ENCODE measurements around the gene RCBTB1.

The RCBTB1 gene

DNA sequence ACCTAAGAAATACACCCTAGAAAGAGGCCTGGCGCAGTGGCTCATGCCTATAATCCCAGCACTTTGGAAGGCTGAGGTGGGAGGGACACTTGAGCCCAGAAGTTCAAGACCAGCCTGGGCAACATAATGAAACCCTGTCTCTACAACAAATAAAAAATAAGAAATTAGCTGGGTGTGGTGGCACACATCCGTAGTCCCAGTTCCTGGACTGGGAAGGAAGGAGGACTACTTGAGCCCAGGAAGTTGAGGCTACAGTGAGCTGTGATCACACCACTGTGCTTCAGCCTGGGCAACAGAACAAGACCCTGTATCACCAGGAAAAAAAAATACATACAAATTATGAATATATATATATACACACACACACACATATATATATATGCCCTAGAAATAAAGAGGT is 47.0 kb downstream of the RCBTB1 start:
- TF ChIP-seq CREB1 (IDR thresholded peaks at IDR 0.05; ENCODE audit: low read depth) (no peak), NFIC (IDR thresholded peaks at IDR 0.05) (no peak), RAD21 (IDR thresholded peaks at IDR 0.05; ENCODE audit: low read depth) (no peak), YY1 (IDR thresholded peaks at IDR 0.05; ENCODE audit: low read depth) (no peak), TEAD4 (IDR thresholded peaks at IDR 0.05) (no peak), ZBTB7A (IDR thresholded peaks at IDR 0.05; ENCODE audit: low read depth) (no peak), TCF12 (IDR thresholded peaks at IDR 0.05; ENCODE audit: low read depth) (no peak)
- TF ChIP-seq, protein P1, sequence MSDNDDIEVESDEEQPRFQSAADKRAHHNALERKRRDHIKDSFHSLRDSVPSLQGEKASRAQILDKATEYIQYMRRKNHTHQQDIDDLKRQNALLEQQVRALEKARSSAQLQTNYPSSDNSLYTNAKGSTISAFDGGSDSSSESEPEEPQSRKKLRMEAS (IDR thresholded peaks at IDR 0.05) = no peak

- no peak for TF ChIP-seq CEBPB (IDR thresholded peaks at IDR 0.05)
Observed at GRCh38 chr13:49536144-49536873, 49.0 kb downstream of the RCBTB1 start.

GRCh38 chr13:49533591-49534269 is 51.6 kb downstream of the RCBTB1 start:
- no peak for TF ChIP-seq EP300 (IDR thresholded peaks at IDR 0.05; ENCODE audit: borderline replicate concordance)
- TF ChIP-seq TEAD4 (IDR thresholded peaks at IDR 0.05) = no peak
- TF ChIP-seq FOXM1 (IDR thresholded peaks at IDR 0.05; ENCODE audit: borderline replicate concordance, low read depth) = no peak
- no peak for TF ChIP-seq TCF12 (IDR thresholded peaks at IDR 0.05; ENCODE audit: low read depth)
- no peak for TF ChIP-seq CREB1 (IDR thresholded peaks at IDR 0.05; ENCODE audit: low read depth)
- TF ChIP-seq, protein P1 (IDR thresholded peaks at IDR 0.05) = no peak
- TF ChIP-seq CEBPB (IDR thresholded peaks at IDR 0.05) = no peak
- no peak for TF ChIP-seq NFIC (IDR thresholded peaks at IDR 0.05)
- TF ChIP-seq EGR1 (IDR thresholded peaks at IDR 0.05) = no peak
- TF ChIP-seq RAD21 (IDR thresholded peaks at IDR 0.05; ENCODE audit: low read depth) = no peak
- no peak for TF ChIP-seq TAF1 (IDR thresholded peaks at IDR 0.05; ENCODE audit: low read depth)

- TF ChIP-seq, protein P2, sequence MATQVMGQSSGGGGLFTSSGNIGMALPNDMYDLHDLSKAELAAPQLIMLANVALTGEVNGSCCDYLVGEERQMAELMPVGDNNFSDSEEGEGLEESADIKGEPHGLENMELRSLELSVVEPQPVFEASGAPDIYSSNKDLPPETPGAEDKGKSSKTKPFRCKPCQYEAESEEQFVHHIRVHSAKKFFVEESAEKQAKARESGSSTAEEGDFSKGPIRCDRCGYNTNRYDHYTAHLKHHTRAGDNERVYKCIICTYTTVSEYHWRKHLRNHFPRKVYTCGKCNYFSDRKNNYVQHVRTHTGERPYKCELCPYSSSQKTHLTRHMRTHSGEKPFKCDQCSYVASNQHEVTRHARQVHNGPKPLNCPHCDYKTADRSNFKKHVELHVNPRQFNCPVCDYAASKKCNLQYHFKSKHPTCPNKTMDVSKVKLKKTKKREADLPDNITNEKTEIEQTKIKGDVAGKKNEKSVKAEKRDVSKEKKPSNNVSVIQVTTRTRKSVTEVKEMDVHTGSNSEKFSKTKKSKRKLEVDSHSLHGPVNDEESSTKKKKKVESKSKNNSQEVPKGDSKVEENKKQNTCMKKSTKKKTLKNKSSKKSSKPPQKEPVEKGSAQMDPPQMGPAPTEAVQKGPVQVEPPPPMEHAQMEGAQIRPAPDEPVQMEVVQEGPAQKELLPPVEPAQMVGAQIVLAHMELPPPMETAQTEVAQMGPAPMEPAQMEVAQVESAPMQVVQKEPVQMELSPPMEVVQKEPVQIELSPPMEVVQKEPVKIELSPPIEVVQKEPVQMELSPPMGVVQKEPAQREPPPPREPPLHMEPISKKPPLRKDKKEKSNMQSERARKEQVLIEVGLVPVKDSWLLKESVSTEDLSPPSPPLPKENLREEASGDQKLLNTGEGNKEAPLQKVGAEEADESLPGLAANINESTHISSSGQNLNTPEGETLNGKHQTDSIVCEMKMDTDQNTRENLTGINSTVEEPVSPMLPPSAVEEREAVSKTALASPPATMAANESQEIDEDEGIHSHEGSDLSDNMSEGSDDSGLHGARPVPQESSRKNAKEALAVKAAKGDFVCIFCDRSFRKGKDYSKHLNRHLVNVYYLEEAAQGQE (IDR thresholded peaks at IDR 0.05; ENCODE audit: low read depth) = no peak
- TF ChIP-seq RAD21 (IDR thresholded peaks at IDR 0.05; ENCODE audit: low read depth) (no peak), FOXM1 (IDR thresholded peaks at IDR 0.05; ENCODE audit: borderline replicate concordance, low read depth) (no peak), ZBTB7A (IDR thresholded peaks at IDR 0.05; ENCODE audit: low read depth) (no peak), EGR1 (IDR thresholded peaks at IDR 0.05) (no peak), CREB1 (IDR thresholded peaks at IDR 0.05; ENCODE audit: low read depth) (no peak), TCF12 (IDR thresholded peaks at IDR 0.05; ENCODE audit: low read depth) (no peak), NFIC (IDR thresholded peaks at IDR 0.05) (no peak), EP300 (IDR thresholded peaks at IDR 0.05; ENCODE audit: borderline replicate concordance) (no peak), TEAD4 (IDR thresholded peaks at IDR 0.05) (no peak), CEBPB (IDR thresholded peaks at IDR 0.05) (no peak), TAF1 (IDR thresholded peaks at IDR 0.05; ENCODE audit: low read depth) (no peak), USF1 (IDR thresholded peaks at IDR 0.05) (no peak), YY1 (IDR thresholded peaks at IDR 0.05; ENCODE audit: low read depth) (no peak)
- TF ChIP-seq, protein P1 (IDR thresholded peaks at IDR 0.05) = no peak
Observed at GRCh38 chr13:49533011-49533410, 52.3 kb downstream of the RCBTB1 start.

DNA sequence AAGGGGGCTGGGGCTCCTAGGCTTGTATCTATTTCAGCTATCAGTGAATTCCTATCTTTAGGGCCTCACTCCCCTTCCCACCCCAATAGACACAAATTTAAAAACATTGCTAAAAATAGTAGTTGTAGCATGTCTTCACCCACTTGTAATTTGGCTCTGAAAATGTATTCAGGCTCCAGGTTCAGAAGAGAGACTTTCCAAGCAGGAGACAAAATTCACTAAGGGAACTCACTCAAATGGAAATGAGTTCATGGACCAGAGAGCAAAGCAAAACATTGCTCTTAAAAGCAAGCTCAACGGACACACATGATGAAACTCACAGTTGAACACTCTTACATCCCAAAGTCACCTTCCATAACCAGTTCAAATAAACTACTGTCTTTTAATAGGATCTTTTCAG is 52.8 kb downstream of the RCBTB1 start:
- TF ChIP-seq CREB1 (IDR thresholded peaks at IDR 0.05; ENCODE audit: low read depth) = no peak
- TF ChIP-seq EP300 (IDR thresholded peaks at IDR 0.05; ENCODE audit: borderline replicate concordance) = no peak
- no peak for TF ChIP-seq EGR1 (IDR thresholded peaks at IDR 0.05)

DNA sequence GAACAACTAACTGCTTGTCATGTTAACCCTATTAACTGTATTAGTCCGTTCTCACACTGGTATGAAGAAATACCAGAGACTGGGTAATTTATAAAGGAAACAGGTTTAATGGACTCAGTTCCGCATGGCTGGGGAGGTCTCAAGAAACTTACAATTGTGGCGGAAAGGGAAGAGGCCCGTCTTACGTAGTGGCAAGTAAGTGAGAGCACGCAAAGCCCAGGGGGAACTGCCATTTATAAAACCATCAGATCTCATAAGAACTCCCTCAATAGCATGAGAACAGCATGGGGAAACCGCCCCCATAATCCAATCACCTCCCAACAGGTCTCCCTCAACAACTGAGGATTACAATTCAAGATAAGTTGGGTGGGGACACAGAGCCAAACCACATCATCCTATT is 54.9 kb downstream of the RCBTB1 start:
- no peak for TF ChIP-seq USF1 (IDR thresholded peaks at IDR 0.05)
- no peak for TF ChIP-seq CREB1 (IDR thresholded peaks at IDR 0.05; ENCODE audit: low read depth)
- TF ChIP-seq YY1 (IDR thresholded peaks at IDR 0.05; ENCODE audit: low read depth) = no peak
- TF ChIP-seq, protein P2 (IDR thresholded peaks at IDR 0.05; ENCODE audit: low read depth) = no peak
- TF ChIP-seq, protein P1 (IDR thresholded peaks at IDR 0.05) = no peak
- TF ChIP-seq TAF1 (IDR thresholded peaks at IDR 0.05; ENCODE audit: low read depth) = no peak
- no peak for TF ChIP-seq TCF12 (IDR thresholded peaks at IDR 0.05; ENCODE audit: low read depth)
- TF ChIP-seq RAD21 (IDR thresholded peaks at IDR 0.05; ENCODE audit: low read depth) = no peak
- no peak for TF ChIP-seq EGR1 (IDR thresholded peaks at IDR 0.05)
- no peak for TF ChIP-seq CEBPB (IDR thresholded peaks at IDR 0.05)

Data from Ishikawa (cell line).